CD14-positive monocyte (primary cell): Measurements from ENCODE around the gene SIK3. TPM values are rescaled to one million over a fixed set of nuclear protein-coding genes. Genes with fewer than 3 reads are reported as not detected.

Experiments used
- DNase-seq, 3 donors: peaks; one replicate each; pipeline ENCODE4 v3.0.0-alpha.2; 2011 to 2022
- H2AFZ ChIP-seq: 2 replicates; pipeline ENCODE4 v1.6.0; 2012; ENCODE audit warnings: mild to moderate bottlenecking, low read depth, low read length, inconsistent platforms; ENCODE audit not compliant: insufficient read depth, poor library complexity, severe bottlenecking
- H3K27ac ChIP-seq, 2 donors: 1 replicate in 1 of 2; 2 replicates in 1 of 2; pipeline ENCODE4 v1.5.1; 2012 to 2013; ENCODE audit warnings: low read length in 2 of 2, control low read depth in 1 of 2, inconsistent platforms in 1 of 2, low read depth in 1 of 2, mild to moderate bottlenecking in 1 of 2
- H3K27me3 ChIP-seq, 2 donors: one replicate each; pipeline versions ENCODE4 v1.6.0 to v1.6.1; 2011 to 2013; ENCODE audit warnings: low read length in 2 of 2; ENCODE audit not compliant: control insufficient read depth in 2 of 2, insufficient read depth in 2 of 2
- H3K36me3 ChIP-seq, 2 donors: replicated peaks in 1 of 2; 1 replicate in 1 of 2; 2 replicates in 1 of 2; pipeline versions ENCODE4 v1.5.1 to v1.6.1; 2012 to 2013; ENCODE audit warnings: low read length in 2 of 2, control low read depth in 1 of 2, inconsistent platforms in 1 of 2, mild to moderate bottlenecking in 1 of 2; ENCODE audit not compliant: insufficient read depth in 2 of 2, control insufficient read depth in 1 of 2
- H3K4me1 ChIP-seq, 2 donors: 1 replicate in 1 of 2; 2 replicates in 1 of 2; pipeline versions ENCODE4 v1.5.1 to v1.6.1; 2012 to 2013; ENCODE audit warnings: low read length in 2 of 2, control low read depth in 1 of 2, inconsistent platforms in 1 of 2, mild to moderate bottlenecking in 1 of 2, moderate library complexity in 1 of 2; ENCODE audit not compliant: insufficient read depth in 2 of 2, control insufficient read depth in 1 of 2
- H3K4me2 ChIP-seq: replicated peaks from 2 replicates; pipeline ENCODE3; 2012; ENCODE audit warnings: low read length, moderate library complexity, mild to moderate bottlenecking; ENCODE audit not compliant: poor library complexity, severe bottlenecking; ENCODE audit errors: extremely low read depth
- H3K4me3 ChIP-seq, 3 experiments: fragments of 200-600 bp in 1 of 3; sonication (generic) in 1 of 3; replicated peaks in 1 of 3; 1 replicate in 2 of 3; 2 replicates in 1 of 3; pipeline ENCODE4 v1.5.1; 2011 to 2013; ENCODE audit warnings: low read length in 3 of 3, mild to moderate bottlenecking in 3 of 3, control low read depth in 2 of 3, low read depth in 2 of 3, inconsistent platforms in 1 of 3, moderate library complexity in 1 of 3
- H3K79me2 ChIP-seq: 2 replicates; pipeline ENCODE4 v1.6.0; 2012; ENCODE audit warnings: mild to moderate bottlenecking, control low read depth, inconsistent platforms, low read length, moderate library complexity; ENCODE audit not compliant: insufficient read depth
- H3K9ac ChIP-seq: 2 replicates; pipeline ENCODE4 v1.6.0; 2017; ENCODE audit warnings: low read length, mild to moderate bottlenecking; ENCODE audit not compliant: insufficient read depth, poor library complexity, severe bottlenecking
- H3K9me3 ChIP-seq, 2 donors: replicated peaks in 1 of 2; 1 replicate in 1 of 2; 2 replicates in 1 of 2; pipeline versions ENCODE4 v1.5.1 to v1.6.1; 2012 to 2013; ENCODE audit warnings: low read length in 2 of 2, control low read depth in 1 of 2; ENCODE audit not compliant: control insufficient read depth in 1 of 2, insufficient read depth in 1 of 2
- H4K20me1 ChIP-seq: 2 replicates; pipeline ENCODE4 v1.6.0; 2012; ENCODE audit warnings: mild to moderate bottlenecking, low read length, control low read depth, moderate library complexity; ENCODE audit not compliant: insufficient read depth
- H3K27ac Mint-ChIP-seq, 7 donors: one replicate each; pipeline ENCODE4 v1.8.0; 2020; ENCODE audit warnings: mild to moderate bottlenecking in 7 of 7, mixed read lengths in 7 of 7, moderate library complexity in 6 of 7, inconsistent platforms in 2 of 7
- H3K27me3 Mint-ChIP-seq, 3 donors: one replicate each; pipeline ENCODE4 v1.8.0; 2021 to 2022; ENCODE audit warnings: low read depth in 3 of 3, mild to moderate bottlenecking in 3 of 3, mixed read lengths in 3 of 3, moderate library complexity in 3 of 3, inconsistent platforms in 1 of 3
- H3K36me3 Mint-ChIP-seq, 2 donors: one replicate each; pipeline ENCODE4 v1.8.0; 2020; ENCODE audit warnings: mixed read lengths in 2 of 2, inconsistent platforms in 1 of 2, mild to moderate bottlenecking in 1 of 2
- H3K4me1 Mint-ChIP-seq: one replicate; pipeline ENCODE4 v1.8.0; 2020; ENCODE audit warnings: mild to moderate bottlenecking, mixed read lengths
- H3K4me3 Mint-ChIP-seq, 2 donors: one replicate each; pipeline ENCODE4 v1.8.0; 2020; ENCODE audit warnings: mild to moderate bottlenecking in 2 of 2, mixed read lengths in 2 of 2, moderate library complexity in 1 of 2
- H3K9me3 Mint-ChIP-seq, 7 donors: one replicate each; pipeline ENCODE4 v1.8.0; 2020 to 2022; ENCODE audit warnings: mixed read lengths in 7 of 7, mild to moderate bottlenecking in 6 of 7, moderate library complexity in 6 of 7, inconsistent platforms in 2 of 7
- CTCF ChIP-seq: fragments of 200-600 bp; IDR thresholded peaks from one replicate; pipeline ENCODE4 v1.8.0; 2022; ENCODE audit warnings: antibody characterized with exemption, mild to moderate bottlenecking
- WGBS: methylation state at CpG from one replicate; pipeline ENCODE4 v1.1.5; 2013; ENCODE audit warnings: missing lambda C conversion rate; ENCODE audit not compliant: insufficient coverage; 5-methylcytosine and 5-hydroxymethylcytosine counted together
- intact Hi-C, 2 donors: fragments of 100-400 bp; cut with micrococcal nuclease; formaldehyde crosslinking; loops; one replicate each; pipeline versions ENCODE4 v1.15.0 to v1.15.1; 2023
- polyA plus RNA-seq, 3 donors: library from polyadenylated mRNA; depleted of rRNA in 1 of 3; unstranded in 2 of 3; stranded (reverse) in 1 of 3; fragments of 300-500 nt in 2 of 3; fragments of >200 nt in 1 of 3; fragmentation: Illumina TruSeq in 2 of 3; gene quantifications; 1 replicate in 2 of 3; 2 replicates in 1 of 3; pipeline ENCODE4 v1.2.3, GENCODE V29; 2012 to 2021

SIK3 gene
- polyA plus RNA-seq, 3 donors = 18.3 to 142 (median 20.0) TPM

GRCh38 chr11:117057727-117058126, 40.5 kb downstream of the SIK3 start:
- Mint-ChIP-seq H3K4me3 (no peak overlapping the region), H3K36me3 (peaks cover 17 to 18% of the 10 kb centered on the region in 2 donors), H3K9me3 (no peaks in the 10 kb centered on the region), H3K4me1 (peaks cover 49% of the 10 kb centered on the region), H3K27ac (peak overlapping the region in 2 of 7 donors; percentile 3 to 17), H3K27me3 (peaks cover 0 to 2% (median 0%) of the 10 kb centered on the region in 3 donors)
- Histone ChIP-seq H4K20me1 (peaks cover 100% of the 10 kb centered on the region), H3K9me3 (no peaks in the 10 kb centered on the region), H3K27ac (peak overlapping the region in 1 of 2 donors; percentile 36), H3K36me3 (peaks cover 0 to 4% of the 10 kb centered on the region in 2 donors), H3K4me1 (peaks cover 4 to 17% of the 10 kb centered on the region in 2 donors), H3K4me2 (no peak overlapping the region), H2AFZ (no peak overlapping the region), H3K27me3 (no peaks in the 10 kb centered on the region), H3K4me3 (no peak overlapping the region), H3K9ac (no peak overlapping the region), H3K79me2 (peaks cover 97% of the 10 kb centered on the region)
- intact Hi-C loops = no loop called here
- no peak for TF ChIP-seq CTCF
- no peak for DNase-seq

GRCh38 chr11:117057317-117057716, 40.9 kb downstream of the SIK3 start:
- Histone ChIP-seq H3K27ac (peak overlapping the region in 1 of 2 donors; percentile 36), H3K4me3 (no peak overlapping the region), H3K79me2 (peaks cover 97% of the 10 kb centered on the region), H3K27me3 (no peaks in the 10 kb centered on the region), H3K4me2 (no peak overlapping the region), H3K36me3 (peaks cover 0 to 4% of the 10 kb centered on the region in 2 donors), H3K9ac (no peak overlapping the region), H3K9me3 (no peaks in the 10 kb centered on the region), H2AFZ (no peak overlapping the region), H3K4me1 (peaks cover 4 to 17% of the 10 kb centered on the region in 2 donors), H4K20me1 (peaks cover 100% of the 10 kb centered on the region)
- H3K4me1 Mint-ChIP-seq = peaks cover 48% of the 10 kb centered on the region
- H3K27me3 Mint-ChIP-seq = peaks cover 0 to 2% (median 0%) of the 10 kb centered on the region in 3 donors
- peaks cover 17 to 18% of the 10 kb centered on the region in 2 donors for H3K36me3 Mint-ChIP-seq
- intact Hi-C loops = no loop called here
- H3K27ac Mint-ChIP-seq = peak overlapping the region in 1 of 7 donors; percentile 28
- no peaks in the 10 kb centered on the region for H3K9me3 Mint-ChIP-seq
- peak in 1 of 3 donors; percentile 22 for DNase-seq
- no peak for TF ChIP-seq CTCF
- no peak overlapping the region for H3K4me3 Mint-ChIP-seq
- WGBS = 80% methylated on average over 5 of the region's 5 CpGs
